GM12865 (cell line): ENCODE data around the gene EMILIN1.

Source experiments
- DNase-seq: peaks from one replicate; pipeline ENCODE4 v3.0.0; 2010; ENCODE audit warnings: low read depth
- H3K4me3 ChIP-seq: 2 replicates; pipeline ENCODE4 v1.5.1; 2011; ENCODE audit warnings: mild to moderate bottlenecking, low read depth, low read length, control low read depth
- CTCF ChIP-seq: IDR thresholded peaks from 2 replicates; pipeline ENCODE4 v1.5.1; 2011; ENCODE audit warnings: low read length, control low read depth, low read depth, inconsistent platforms; ENCODE audit not compliant: insufficient read depth; ENCODE audit errors: missing control alignments

EMILIN1 gene

GRCh38 chr2:27049422-27050280, 28.8 kb upstream of the EMILIN1 start:
- peak overlapping the region; percentile 76 for H3K4me3 ChIP-seq
- TF ChIP-seq CTCF = no peak
- peak; percentile 81 for DNase-seq

- peak; percentile 96 for DNase-seq
- TF ChIP-seq CTCF = peak; percentile 7
- peak overlapping the region; percentile 76 for H3K4me3 ChIP-seq
Observed at GRCh38 chr2:27050281-27050995, 28.0 kb upstream of the EMILIN1 start.

GRCh38 chr2:27050996-27051901, 27.2 kb upstream of the EMILIN1 start, which contains the start of gene AGBL5:
AGBL5 (plus strand) TSS chr2:27051668; CDS start chr2:27052959, 1,291 bp downstream.
- DNase-seq = peak; percentile 98
- no peak for TF ChIP-seq CTCF
- H3K4me3 ChIP-seq = peak within 1 kb of the TSS; percentile 76

- DNase-seq = no peak
- peak overlapping the region; percentile 76 for H3K4me3 ChIP-seq
- no peak for TF ChIP-seq CTCF
Observed at GRCh38 chr2:27051902-27052645, 26.3 kb upstream of the EMILIN1 start.

- no peak for DNase-seq
- no peak overlapping the region for H3K4me3 ChIP-seq
- no peak for TF ChIP-seq CTCF
Observed at GRCh38 chr2:27053321-27053720, 25.1 kb upstream of the EMILIN1 start.

- no peak for TF ChIP-seq CTCF
- H3K4me3 ChIP-seq = no peak overlapping the region
- no peak for DNase-seq
Observed at GRCh38 chr2:27053776-27054175, 24.6 kb upstream of the EMILIN1 start.
